Esophagus muscularis mucosa (tissue), 4 donors: Measurements from ENCODE around the gene DLX5. TPM values are rescaled to one million over a fixed set of nuclear protein-coding genes. Genes with fewer than 3 reads are reported as not detected.

Experiments
- DNase-seq: peaks from one replicate; pipeline ENCODE4 v3.0.0-alpha.2; 2017; ENCODE audit errors: extremely low spot score
- H3K27ac ChIP-seq, 4 donors: fragments of 200-600 bp; sonication (generic); replicated peaks in 1 of 4; 1 replicate in 3 of 4; 2 replicates in 1 of 4; pipeline ENCODE4 v1.5.1; 2016 to 2019; ENCODE audit warnings: mild to moderate bottlenecking in 1 of 4
- H3K27me3 ChIP-seq, 4 donors: fragments of 200-600 bp; sonication (generic); one replicate each; pipeline versions ENCODE4 v1.5.1 to v1.6.0; 2016 to 2019
- H3K36me3 ChIP-seq, 4 donors: fragments of 200-600 bp; sonication (generic); one replicate each; pipeline ENCODE4 v1.5.1; 2016 to 2019
- H3K4me1 ChIP-seq, 4 donors: fragments of 200-600 bp; sonication (generic); one replicate each; pipeline ENCODE4 v1.5.1; 2016 to 2019
- H3K4me3 ChIP-seq, 4 donors: fragments of 200-600 bp; sonication (generic); 1 replicate in 2 of 4; 2 replicates in 2 of 4; pipeline ENCODE4 v1.5.1; 2016 to 2019; ENCODE audit warnings: mild to moderate bottlenecking in 4 of 4, moderate library complexity in 1 of 4
- H3K9me3 ChIP-seq, 4 donors: fragments of 200-600 bp; sonication (generic); 1 replicate in 3 of 4; 2 replicates in 1 of 4; pipeline ENCODE4 v1.5.1; 2016 to 2019
- EP300 ChIP-seq: sonication (generic); formaldehyde crosslinking; IDR thresholded peaks from one replicate; pipeline ENCODE4 v1.6.1; 2017; ENCODE audit warnings: antibody characterized with exemption
- POLR2A ChIP-seq: fragments of 450-650 bp; IDR thresholded peaks from one replicate; pipeline ENCODE4 v1.6.1; 2017; ENCODE audit warnings: antibody characterized with exemption, moderate library complexity, mild to moderate bottlenecking, low read depth
- POLR2AphosphoS5 ChIP-seq, 2 donors: sonication (generic); formaldehyde crosslinking; IDR thresholded peaks; one replicate each; pipeline ENCODE4 v1.6.1; 2017; ENCODE audit warnings: antibody characterized with exemption in 2 of 2
- WGBS: methylation state at CpG from one replicate; pipeline ENCODE4 v1.1.5; 2018; 5-methylcytosine and 5-hydroxymethylcytosine counted together
- intact Hi-C: fragments of 100-400 bp; cut with DNase I; formaldehyde crosslinking; loops from one replicate; pipeline ENCODE4 v1.15.1; 2023
- total RNA-seq, 4 donors: library from RNA; depleted of rRNA; stranded (reverse); fragments of >200 nt; gene quantifications; one replicate each; pipeline versions ENCODE4 v1.1.0 to v1.2.1, GENCODE V29; 2016
- TF ChIP-seq, protein P1 (sequence below), 3 experiments: fragments of 200-600 bp in 2 of 3; fragments of 450-650 bp in 1 of 3; sonication (generic) in 2 of 3; IDR thresholded peaks; one replicate each; pipeline ENCODE4 v1.5.1; 2017 to 2019; ENCODE audit warnings: antibody characterized with exemption in 3 of 3, mild to moderate bottlenecking in 2 of 3, moderate library complexity in 1 of 3

Gene DLX5
- total RNA-seq, 4 donors from 2014 or later = 0.17 to 0.26 TPM; not detected in 2

GRCh38 chr7:96989241-96989858, 35.3 kb downstream of the DLX5 start:
- Histone ChIP-seq H3K4me1 (peaks cover 0 to 16% (median 11%) of the 10 kb centered on the region in 4 donors), H3K9me3 (no peaks in the 10 kb centered on the region), H3K36me3 (no peaks in the 10 kb centered on the region), H3K27ac (no peak overlapping the region), H3K4me3 (no peak overlapping the region), H3K27me3 (peaks cover 4 to 89% (median 41%) of the 10 kb centered on the region in 4 donors)
- peak; percentile 79 for DNase-seq
- TF ChIP-seq, protein P1, sequence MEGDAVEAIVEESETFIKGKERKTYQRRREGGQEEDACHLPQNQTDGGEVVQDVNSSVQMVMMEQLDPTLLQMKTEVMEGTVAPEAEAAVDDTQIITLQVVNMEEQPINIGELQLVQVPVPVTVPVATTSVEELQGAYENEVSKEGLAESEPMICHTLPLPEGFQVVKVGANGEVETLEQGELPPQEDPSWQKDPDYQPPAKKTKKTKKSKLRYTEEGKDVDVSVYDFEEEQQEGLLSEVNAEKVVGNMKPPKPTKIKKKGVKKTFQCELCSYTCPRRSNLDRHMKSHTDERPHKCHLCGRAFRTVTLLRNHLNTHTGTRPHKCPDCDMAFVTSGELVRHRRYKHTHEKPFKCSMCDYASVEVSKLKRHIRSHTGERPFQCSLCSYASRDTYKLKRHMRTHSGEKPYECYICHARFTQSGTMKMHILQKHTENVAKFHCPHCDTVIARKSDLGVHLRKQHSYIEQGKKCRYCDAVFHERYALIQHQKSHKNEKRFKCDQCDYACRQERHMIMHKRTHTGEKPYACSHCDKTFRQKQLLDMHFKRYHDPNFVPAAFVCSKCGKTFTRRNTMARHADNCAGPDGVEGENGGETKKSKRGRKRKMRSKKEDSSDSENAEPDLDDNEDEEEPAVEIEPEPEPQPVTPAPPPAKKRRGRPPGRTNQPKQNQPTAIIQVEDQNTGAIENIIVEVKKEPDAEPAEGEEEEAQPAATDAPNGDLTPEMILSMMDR (IDR thresholded peaks at IDR 0.05) = no peak
- TF ChIP-seq EP300 (no peak), POLR2AphosphoS5 (IDR thresholded peaks at IDR 0.05) (no peak), POLR2A (no peak)
- intact Hi-C loops = no loop called here
- WGBS = 19% methylated on average over 9 of the region's 22 CpGs

DNA sequence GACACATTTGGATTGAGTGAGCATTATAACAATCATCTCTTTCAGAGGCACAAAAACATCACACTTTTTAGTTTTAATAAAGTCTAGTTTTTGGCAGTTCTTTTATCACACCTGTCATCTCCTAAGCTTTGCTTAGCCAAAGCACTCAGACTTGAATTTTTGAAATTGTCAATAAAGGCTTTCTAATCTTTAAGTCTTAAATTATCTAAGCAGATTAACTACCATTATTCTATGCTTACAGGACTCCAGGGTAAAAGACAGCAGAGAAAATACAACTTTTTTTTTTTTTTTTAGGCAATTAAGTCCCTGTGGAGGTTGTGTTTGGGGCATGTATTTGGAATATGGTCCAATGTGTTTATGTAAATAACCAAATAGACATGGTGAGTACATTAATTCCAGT, 36.9 kb downstream of the DLX5 start:
- H3K4me1 ChIP-seq = peaks cover 0 to 10% (median 7%) of the 10 kb centered on the region in 4 donors
- H3K27ac ChIP-seq = no peak overlapping the region
- H3K4me3 ChIP-seq = no peak overlapping the region
- intact Hi-C loops = no loop called here
- H3K9me3 ChIP-seq = no peaks in the 10 kb centered on the region
- TF ChIP-seq, protein P1 (IDR thresholded peaks at IDR 0.05) = no peak
- no peak for DNase-seq
- H3K27me3 ChIP-seq = peaks cover 3 to 78% (median 26%) of the 10 kb centered on the region in 4 donors
- H3K36me3 ChIP-seq = no peaks in the 10 kb centered on the region

DNA sequence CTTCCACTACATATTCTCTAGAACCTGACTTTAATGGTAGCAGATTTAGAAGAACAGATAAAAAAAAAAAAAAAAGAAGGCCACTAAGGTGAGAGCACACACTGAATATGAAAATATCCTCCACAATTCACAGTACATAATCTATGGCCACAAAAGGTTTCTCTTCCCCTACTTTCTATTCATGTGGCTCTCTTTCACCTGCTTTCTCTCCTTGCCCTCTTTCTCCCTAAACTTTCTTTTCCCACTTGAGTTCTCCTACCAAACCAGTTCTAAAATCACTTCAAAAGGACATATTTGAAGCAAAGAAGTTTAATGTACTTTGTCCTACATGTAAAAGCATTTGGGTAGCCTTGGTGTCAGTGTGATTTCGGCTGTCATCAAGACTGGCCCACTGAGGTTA, 37.7 kb downstream of the DLX5 start:
- intact Hi-C loops = no loop called here
- Histone ChIP-seq H3K9me3 (no peaks in the 10 kb centered on the region), H3K27me3 (peaks cover 0 to 78% (median 18%) of the 10 kb centered on the region in 4 donors), H3K4me1 (peaks cover 0 to 2% (median 0%) of the 10 kb centered on the region in 4 donors), H3K4me3 (no peak overlapping the region), H3K27ac (no peak overlapping the region), H3K36me3 (no peaks in the 10 kb centered on the region)
- TF ChIP-seq POLR2AphosphoS5 (IDR thresholded peaks at IDR 0.05) = no peak
- TF ChIP-seq POLR2A = no peak
- TF ChIP-seq, protein P1 (IDR thresholded peaks at IDR 0.05) = no peak
- no peak for TF ChIP-seq EP300
- no peak for DNase-seq
- 73% methylated on average over 1 of the region's 1 CpG for WGBS

DNA sequence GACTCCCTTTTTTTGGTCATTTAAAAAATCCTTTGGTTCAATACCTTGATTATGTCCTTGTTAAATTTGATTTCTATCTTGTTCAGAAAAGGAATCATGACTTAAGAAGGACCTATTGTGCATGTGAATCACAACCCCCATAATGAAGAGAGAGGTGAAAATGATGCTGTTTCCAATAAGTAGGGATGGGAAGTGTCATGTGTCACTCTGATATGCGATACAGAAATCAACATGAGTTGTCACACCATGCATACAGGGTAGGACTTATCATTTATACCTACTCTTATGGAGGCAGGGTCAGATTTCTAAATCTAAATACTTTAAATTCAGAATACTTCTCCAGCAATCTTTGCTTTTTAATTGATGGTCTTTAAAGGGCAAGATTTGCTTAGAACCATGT, 38.6 kb downstream of the DLX5 start:
- Histone ChIP-seq H3K36me3 (no peaks in the 10 kb centered on the region), H3K27ac (no peak overlapping the region), H3K9me3 (no peaks in the 10 kb centered on the region), H3K27me3 (peaks cover 0 to 76% (median 12%) of the 10 kb centered on the region in 4 donors), H3K4me3 (no peak overlapping the region), H3K4me1 (no peaks in the 10 kb centered on the region)
- intact Hi-C loops = no loop called here
- WGBS = 43% methylated on average over 1 of the region's 1 CpG
- DNase-seq = no peak
- TF ChIP-seq POLR2AphosphoS5 (IDR thresholded peaks at IDR 0.05) (no peak), POLR2A (no peak), EP300 (no peak)
- TF ChIP-seq, protein P1 (IDR thresholded peaks at IDR 0.05) = no peak

- Histone ChIP-seq H3K27me3 (peaks cover 0 to 54% (median 0%) of the 10 kb centered on the region in 4 donors), H3K27ac (no peak overlapping the region), H3K4me3 (no peak overlapping the region), H3K9me3 (no peaks in the 10 kb centered on the region), H3K4me1 (no peaks in the 10 kb centered on the region), H3K36me3 (no peaks in the 10 kb centered on the region)
- intact Hi-C loops = no loop called here
- TF ChIP-seq EP300 = no peak
- TF ChIP-seq, protein P1 (IDR thresholded peaks at IDR 0.05) = no peak
- TF ChIP-seq POLR2AphosphoS5 (IDR thresholded peaks at IDR 0.05) = no peak
- no peak for TF ChIP-seq POLR2A
- 91% methylated on average over 1 of the region's 1 CpG for WGBS
- no peak for DNase-seq
Observed at GRCh38 chr7:96982586-96982985, 42.0 kb downstream of the DLX5 start.
